Fibroblast of skin of right quadriceps (primary cell): ENCODE data around the gene GCA.

Source experiments
- DNase-seq: peaks from one replicate; pipeline ENCODE4 v3.0.0-alpha.2; 2013

The GCA gene, protein sequence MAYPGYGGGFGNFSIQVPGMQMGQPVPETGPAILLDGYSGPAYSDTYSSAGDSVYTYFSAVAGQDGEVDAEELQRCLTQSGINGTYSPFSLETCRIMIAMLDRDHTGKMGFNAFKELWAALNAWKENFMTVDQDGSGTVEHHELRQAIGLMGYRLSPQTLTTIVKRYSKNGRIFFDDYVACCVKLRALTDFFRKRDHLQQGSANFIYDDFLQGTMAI

DNA sequence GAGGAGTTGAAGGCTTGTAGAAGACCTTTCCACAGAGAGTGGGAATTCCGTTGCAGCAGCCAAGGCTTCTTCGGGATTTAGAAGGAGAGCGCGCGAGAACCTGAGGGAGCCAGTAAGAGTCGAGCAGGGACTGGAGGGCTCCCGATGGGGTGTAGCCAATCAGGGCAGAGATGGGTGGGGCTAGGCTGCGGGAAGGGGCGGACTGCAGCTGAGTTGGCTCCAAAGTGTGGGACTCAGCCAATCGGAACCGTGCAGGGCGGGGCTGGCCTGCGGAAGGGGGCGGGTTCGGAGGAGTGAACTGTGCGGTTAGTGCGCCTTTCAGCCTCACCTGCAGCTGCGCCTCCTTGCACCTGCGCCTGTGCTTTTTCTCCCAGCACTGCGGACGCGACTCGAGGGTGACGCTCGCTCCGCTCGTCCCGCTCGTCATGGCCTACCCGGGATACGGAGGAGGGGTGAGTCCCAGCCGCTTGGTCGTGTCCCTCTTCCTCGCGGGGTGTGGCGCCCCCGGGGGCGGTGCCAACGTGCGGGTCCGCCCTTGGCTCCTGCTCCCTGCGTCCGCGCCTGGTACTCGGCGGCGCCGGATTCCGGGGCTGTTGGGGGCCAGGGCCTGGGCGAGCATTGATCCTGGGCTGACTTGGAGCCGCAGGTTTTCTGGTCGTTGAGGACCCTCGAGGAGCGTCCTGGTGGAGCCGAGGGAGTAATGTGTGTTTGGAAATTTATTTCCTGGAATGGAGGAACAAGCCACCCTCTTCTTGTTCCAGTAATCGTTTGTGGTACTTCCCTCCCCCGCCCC lies at the start of gene GCA:
Gene GCA (plus strand): TSS at position 309 of the 793 bp plus-strand sequence. CDS start 117 bp downstream, at position 426.
- DNase-seq: peak; percentile 91

DNA sequence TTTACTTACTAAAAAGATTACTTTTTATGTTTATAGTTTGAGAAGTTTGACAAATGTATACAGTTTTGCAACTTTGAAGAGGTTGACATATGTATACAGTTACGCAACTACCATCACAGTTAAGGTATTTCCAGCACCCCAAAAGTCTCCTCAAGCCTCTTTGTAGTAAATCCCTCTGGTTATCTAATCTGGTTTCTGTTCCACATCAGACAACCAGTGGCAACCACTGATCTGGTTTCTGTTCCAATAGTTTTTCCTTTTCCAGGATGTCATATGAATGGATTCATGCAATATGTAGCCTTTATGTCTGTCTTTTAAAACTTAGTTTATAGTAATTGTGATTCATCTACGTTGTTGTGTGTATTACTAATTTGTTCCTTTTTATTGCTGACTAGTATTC lies 48.9 kb upstream of the GCA start:
- DNase-seq: no peak

DNA sequence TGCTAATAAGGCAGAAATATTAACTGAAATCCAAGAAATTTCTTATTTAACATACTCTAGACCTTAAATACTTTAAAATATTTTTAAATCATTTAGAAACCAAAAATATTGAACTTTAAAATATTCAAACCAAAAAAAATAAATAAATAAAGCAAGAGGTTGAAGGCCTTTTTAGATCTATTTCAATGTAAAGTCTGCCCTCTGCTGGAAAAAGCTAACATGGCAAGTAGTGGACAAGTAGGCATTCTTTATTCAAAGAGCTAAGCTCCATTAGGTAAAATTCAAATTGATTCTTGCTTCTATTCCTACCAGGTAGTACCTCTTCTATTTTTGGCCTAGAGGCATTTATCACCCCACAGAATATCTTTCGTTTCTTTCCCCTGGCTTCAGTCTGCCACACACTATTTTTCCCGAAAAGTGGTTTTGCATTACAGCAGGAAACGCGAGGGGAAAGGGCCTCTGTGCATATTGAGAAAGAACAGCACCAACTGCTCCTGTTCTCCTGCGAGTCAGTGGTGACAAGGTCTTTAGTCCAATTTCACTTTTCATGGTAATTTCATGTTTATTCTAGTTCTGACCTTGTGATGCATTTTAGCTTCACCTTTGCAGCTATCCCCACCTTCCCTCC lies 45.9 kb upstream of the GCA start:
- DNase-seq: peak; percentile 79

DNA sequence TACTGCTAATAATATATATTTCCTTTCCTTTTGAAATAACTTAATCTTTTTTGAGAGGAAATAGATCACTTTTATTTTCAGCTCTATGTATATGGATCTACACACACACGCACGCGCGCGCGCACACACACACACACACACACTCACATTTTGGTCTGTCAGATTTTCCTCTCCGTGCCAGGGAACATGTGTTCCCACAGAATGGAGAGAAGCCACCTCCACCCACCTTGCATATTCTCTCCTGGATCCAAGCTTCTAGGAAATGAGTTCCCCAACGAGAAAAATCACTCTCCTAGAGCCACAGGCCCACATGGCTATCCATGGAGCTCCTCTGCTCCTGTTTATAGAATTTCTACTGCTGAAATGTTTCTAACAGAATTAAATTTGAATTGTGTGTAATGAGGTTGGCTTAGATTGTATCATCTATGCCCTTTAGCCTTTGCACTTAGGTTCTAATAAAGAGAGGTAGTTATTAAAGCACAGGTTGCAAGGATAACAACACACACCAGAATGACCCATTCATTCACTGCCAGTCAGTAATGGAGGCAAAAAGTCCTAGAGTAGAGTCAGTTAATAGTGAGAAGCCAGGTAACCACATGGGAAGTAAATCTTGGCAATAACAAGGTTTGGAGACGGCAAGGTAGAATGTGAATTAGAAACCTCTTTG lies 45.1 kb upstream of the GCA start:
- no peak for DNase-seq

DNA sequence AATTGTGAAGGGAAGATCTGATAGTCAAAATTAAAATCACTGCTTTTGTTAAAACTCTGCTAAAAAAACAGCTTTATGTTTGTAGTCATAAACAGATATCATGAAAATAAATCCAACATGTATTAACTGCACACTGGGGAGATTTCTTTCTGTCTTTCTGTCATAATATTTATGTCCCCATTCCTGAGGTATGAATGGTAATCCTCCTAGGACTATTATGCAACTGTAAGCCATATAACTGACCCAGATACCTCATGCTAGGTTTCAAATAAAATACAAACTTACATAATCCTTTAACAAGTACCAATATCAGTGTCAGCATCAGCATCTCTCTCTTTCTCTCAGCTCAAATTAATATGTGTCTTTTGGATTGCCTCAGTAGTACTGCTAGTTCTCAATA lies 43.7 kb upstream of the GCA start:
- DNase-seq: no peak

DNA sequence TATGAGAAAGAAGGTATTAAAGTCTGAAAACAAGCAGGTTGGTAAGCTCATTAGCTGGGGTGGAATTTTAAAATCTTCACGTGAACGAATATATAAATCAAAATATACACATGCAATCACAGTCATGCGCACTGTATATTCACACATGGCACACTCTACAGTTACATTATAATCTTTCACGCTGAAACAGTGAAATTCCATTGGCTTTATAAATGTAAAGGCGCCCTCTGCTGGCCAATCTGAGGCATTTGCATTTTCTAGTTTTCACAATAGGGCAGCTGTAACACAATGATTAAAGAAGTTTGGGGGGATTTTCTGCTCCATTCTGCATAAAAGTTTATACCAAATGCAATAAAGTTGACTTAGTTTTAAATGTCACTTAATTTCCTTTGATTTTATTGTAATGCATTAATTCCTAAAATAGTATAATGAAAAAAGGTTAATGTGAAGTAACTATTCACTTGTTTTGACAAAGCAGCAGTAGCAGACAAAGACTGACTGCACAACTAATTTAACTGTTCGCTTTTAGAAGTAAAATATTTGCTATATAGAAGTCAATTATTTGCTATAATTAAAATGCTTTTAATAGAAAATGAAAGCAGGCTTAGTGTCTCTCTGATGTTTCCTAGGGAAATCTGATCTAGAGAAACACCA lies 42.7 kb upstream of the GCA start:
- DNase-seq: peak; percentile 67

DNA sequence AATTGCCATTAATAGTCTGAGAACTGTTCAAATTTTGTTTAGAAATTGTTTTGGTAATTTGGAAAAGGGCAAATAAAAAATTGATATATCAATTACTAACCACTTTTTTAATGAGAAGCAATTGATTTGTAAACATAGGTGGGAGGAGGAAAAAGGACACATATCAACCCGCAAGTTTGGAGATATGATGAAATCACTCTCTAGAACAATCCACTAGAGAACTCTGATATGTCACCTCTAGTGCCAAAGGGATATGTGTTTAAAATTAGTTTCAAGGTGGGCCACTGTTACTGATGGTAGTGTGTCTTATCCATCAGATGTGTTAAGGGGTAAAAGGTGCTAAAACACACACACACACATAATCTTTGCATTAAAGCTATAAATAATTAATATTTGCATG lies 42.1 kb upstream of the GCA start:
- no peak for DNase-seq

DNA sequence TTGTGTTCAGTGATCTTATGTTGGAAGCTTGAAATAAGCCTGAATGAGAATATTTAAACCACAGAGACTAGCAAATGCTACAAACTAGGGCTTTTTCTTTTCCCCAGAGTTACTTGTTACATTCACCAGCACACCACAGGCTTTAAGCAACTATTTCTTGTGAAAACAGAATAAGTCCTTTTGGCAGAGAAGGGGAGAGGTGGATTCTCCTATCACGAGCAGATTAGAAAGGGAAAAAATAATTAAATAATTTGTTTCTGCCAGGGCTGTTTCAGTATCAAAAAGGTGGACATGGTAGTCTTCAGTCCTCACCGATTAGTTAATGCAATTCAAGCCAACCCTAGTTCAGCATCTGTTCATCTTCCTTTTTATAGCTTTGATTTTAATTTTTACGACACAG lies 38.0 kb upstream of the GCA start:
- DNase-seq: no peak

DNA sequence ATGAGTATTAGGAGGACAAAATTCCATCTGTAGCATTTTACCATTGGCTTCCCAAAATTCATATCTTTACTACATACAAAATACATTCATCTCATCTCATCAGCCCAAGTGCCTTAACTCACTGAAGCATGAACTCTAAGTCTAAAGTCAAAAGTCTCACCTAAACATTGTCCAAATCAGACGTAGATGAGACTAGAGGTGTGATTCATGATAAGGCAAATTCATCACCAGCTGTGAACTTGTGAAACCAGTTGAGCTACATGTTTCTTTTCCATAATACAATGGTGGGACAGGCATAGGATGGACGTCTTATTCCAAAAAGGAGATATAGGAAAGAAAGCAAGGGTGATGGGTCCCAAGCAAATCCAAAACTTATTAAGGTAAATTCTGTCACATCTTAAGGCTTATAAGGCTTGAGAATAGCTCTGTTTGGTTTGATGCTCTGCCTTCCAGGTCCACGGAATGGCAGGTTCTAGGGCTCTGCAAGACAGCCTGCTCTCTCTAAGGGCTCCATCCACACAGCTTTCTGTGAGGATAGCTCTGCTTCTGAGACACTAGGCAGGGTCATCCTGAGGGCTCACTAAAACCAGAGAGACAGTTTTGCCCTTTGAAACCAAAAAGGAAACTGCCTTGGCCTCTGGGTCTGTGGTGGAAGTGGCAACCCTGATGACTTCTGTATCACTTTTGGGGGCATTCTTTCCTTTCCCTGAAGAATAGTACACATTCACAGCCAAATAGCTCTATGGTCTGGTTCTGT lies 35.0 kb upstream of the GCA start:
- no peak for DNase-seq

DNA sequence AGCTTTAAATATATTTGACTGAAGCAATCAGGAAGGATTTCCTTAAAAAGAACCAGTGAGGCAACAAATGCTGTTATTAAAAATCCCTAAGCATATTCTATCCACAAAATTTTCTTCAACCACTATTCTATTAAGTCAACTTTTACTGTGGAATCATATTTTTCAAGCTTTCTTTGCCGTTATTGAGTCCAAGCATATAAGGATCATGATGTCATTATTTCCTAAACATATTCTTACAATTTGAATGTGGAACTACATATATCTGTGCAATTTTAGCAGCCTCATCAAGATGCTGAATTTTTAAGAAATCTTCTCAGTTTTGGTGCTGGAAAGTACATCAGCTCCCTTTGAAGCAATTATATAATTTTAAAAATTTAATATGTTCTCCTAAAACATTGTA lies 31.1 kb upstream of the GCA start:
- no peak for DNase-seq

DNA sequence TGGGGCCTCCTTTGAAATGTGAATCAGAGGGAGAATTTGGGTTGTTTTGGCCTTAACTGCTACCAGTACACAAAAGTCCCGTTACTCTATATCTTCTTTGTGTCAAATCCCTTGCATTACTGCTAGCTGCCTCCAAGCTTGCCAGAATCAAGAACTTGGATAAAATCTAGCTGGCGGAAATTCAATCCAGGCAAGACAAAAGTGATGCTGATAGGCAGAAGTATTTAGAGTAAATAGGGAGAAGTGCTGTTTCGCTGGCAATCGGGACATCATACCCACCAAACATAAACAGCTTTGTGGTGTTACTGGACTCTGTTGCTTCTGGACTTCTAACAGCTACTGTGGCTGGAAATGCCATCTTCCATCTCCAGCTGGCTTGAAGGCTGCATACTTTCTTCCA lies 28.0 kb upstream of the GCA start:
- DNase-seq: no peak

DNA sequence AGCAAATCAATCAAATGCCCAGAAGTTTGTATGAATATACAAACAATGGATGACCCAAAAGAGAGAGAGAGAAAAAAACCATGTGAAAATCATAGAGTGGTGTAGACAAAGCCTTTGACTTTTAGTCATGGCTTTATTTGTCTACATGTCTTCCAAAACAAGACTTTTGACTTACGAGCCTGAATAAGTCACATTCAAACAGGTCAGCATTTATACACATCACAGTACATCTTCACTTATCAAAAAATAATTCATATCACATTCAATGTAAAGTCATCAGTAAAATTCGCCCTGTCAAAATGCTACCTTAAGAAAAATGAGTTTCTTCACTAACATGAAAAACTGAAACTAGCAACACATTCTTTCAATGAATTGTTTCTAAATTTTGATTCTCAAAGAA lies 27.3 kb upstream of the GCA start:
- no peak for DNase-seq

DNA sequence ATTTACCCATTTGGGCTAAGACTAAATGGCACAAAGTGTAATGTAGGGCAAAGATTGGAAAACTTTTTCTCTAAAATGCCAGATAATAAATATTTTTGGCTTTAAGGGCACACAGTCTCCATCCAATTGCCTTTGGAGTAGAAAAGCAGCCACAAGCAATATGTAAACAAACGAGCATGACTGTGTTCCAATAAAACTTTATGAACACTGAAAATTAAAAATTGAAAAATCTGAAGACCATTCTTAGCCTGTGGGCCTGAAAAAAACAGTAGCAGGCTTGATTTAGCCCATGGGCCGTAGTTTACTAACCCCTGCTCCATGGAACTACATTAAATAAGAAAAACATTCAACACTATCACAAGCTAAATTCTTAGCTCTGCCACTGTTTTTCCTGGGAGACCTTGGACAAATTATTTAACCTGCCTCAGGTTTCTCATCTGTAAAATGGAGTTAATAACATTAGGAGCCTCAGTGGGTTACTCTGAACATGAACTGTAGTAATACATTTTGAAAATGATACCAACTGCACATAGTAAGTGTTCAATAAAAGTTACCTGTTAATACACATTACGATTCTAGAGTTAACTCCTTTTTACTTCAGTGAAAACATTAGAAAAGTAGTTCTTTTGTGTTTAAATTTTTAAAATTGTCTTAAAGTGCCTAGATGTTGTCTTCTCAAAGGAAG lies 26.7 kb upstream of the GCA start:
- DNase-seq: no peak

DNA sequence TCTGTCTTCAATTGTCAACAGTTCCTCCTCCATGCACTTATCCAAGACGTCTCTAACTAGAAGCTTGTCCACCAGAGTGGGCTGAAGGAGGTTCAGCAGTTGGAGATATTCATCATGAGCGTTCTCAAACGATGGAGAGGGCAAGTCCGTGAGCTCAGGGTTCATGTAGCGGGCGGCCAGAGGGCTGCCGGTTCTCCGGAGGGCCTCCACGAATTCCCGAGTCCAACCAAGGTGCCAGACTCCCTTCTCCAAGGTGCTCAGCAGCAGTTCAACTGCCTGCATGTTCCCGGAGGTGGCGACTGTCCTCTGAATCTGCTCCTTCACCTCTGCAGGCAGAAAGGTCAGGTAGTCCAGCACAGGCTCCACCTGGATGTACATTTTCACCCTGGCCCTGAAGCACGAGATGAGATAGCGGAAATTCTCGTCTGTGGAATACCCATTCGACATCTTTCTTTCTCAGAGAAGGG lies 26.0 kb upstream of the GCA start:
- DNase-seq: no peak

DNA sequence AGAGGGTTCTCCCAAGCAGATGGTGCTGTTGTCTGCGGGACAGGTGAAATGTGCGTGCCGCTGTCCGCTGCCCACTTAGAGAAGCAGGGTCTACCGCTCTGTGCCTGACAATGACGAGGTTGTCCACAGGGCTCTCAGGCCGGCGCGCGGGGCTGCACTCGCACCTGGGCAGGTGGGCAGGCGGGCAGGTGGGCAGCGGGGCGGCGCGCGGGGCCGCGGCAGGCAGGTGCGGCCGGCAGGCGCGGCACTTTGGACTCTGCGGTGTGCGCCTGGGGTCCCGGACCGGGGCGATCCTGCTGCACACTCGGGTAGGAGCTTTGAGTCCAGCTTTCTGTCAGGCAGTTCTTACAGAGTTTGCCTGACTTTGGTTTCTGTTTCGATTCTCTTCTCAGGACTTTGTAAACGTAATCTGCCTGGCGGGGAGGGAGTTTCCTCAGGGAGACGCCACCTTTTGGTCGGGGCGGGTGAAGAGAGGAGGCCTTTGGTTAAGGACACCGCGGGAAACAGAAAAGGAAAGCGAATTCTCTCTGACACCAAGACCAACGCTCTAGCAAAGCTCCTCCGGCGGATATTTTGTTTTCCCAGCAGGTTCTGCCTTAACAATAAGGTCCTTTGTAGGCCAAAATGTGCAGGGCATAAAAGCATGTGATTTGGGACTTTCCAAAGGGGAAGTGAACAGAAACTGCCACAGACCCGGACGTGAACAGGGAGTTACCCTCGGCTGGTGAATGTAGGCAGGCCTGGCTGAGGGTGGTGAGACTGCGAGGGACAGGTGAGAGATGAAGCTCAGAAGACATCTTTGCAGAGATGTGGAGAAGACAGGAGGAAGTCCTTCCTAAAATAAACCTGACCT lies 25.4 kb upstream of the GCA start, which contains the start of gene IFIH1:
Gene IFIH1 (minus strand): TSS at position 357 of the 853 bp plus-strand sequence. CDS start 377 bp downstream, outside the sequence.
- peak; percentile 83 for DNase-seq

DNA sequence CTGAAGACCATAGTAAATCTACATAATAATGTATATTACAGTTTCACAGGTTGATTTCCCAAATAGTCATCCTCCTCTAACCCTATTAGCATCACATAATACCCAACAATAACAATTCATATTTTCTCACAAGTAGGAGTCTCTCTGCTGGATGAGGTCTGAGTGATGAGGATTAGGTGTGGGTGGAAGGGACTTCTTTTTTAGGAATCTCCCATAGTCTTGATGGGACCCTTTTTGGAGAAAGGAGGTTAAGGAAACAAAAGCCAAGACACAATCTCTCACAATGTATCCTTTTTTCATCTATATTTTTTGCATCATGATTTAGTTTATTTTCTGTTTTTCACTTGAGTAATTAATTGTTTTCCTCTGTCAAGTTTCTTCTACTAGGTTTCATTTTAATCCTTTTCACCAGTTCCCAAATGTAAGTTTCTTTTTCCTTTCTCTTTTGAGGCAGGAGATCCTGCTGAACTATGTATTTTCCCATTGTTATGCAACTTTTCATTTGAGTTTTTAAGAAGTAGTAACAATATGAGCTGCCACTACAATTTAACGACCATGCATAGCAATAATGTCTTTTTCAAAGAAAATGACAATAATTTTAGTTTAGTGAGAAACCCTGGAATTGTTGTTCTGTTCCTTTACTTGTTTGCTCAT lies 22.9 kb upstream of the GCA start:
- no peak for DNase-seq

DNA sequence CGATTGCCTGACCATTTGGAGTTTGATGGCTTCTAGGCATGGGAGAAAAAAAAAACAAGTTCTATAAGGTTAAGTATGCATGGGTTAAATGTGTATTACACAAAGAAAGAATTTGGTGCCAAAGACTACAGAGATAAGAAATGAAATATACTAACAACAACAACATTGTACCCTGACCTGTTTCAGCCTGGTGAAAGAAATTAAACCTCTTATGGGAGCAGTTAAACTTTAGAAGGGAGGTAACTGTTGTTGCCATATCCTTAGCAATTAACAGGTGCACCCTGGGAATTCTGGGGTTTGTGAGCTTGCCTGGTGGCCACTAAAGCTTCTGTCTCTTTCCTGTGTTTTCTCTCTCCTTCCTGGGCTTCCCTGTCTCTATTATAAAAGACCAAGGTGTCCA lies 19.0 kb upstream of the GCA start:
- DNase-seq: no peak

DNA sequence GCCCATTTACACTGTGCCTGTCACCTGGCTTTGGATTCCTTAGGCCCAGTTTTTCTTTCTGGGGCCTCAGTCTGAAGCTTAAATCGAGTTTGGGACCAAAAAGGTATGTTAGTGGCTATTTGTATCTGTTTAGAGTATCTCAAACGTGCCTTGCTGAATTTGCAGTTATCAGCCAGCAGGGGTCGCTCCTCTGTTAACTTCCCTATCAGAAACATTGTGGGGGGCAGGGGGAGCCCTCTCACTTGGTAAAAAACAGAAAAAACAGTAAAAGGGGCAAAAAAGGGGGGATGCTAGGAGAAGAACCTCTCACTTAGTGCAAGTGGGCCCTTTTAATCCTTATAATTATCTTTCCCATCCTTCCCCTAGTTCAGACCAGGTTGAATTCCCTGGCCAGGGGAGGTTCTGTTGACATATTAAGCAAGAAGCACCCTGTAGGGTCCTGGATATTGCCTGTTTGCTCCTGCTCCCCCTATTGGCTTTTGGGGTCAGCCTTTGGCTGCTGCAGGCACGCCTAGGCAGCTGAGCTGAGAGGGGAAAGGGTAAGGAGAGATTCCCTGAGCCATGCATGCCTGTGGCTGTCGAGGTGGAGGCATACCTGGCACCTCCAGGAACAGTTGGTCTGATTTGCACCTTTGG lies 16.7 kb upstream of the GCA start:
- DNase-seq: no peak

DNA sequence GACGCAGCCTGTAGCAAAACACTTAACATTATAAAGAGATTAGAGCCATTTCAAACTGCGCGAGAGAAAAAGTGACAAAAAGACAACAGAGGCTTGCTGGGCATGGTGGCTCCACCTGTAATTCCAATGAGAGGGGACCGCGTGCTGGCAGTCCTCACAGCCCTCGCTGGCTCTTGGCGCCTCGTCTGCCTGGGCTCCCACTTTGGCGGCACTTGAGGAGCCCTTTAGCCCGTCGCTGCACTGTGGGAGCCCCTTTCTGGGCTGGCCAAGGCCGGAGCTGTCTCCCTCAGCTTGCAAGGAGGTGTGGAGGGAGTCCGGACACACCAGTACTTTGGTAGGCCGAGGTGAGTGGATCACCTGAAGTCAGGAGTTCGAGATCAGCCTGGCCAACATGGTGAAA lies 16.1 kb upstream of the GCA start:
- DNase-seq: no peak
